Nephron progenitor cell (in vitro differentiated cells): ENCODE measurements around the gene CHD6.

Source experiments
- DNase-seq: peaks from one replicate; pipeline ENCODE4 v3.0.0; 2021
- H3K27ac Mint-ChIP-seq: 2 replicates; pipeline ENCODE4 v1.8.0; 2021; ENCODE audit warnings: mild to moderate bottlenecking, moderate library complexity, mixed read lengths
- H3K27me3 Mint-ChIP-seq: 2 replicates; pipeline ENCODE4 v1.8.0; 2021; ENCODE audit warnings: mild to moderate bottlenecking, low read depth, mixed read lengths; ENCODE audit not compliant: poor library complexity
- H3K36me3 Mint-ChIP-seq: 2 replicates; pipeline ENCODE4 v1.8.0; 2021; ENCODE audit warnings: low read depth, mixed read lengths
- H3K4me1 Mint-ChIP-seq: 2 replicates; pipeline ENCODE4 v1.8.0; 2021; ENCODE audit warnings: mixed read lengths
- H3K4me3 Mint-ChIP-seq: 2 replicates; pipeline ENCODE4 v1.8.0; 2021; ENCODE audit warnings: mild to moderate bottlenecking, moderate library complexity, mixed read lengths
- H3K9me3 Mint-ChIP-seq: 2 replicates; pipeline ENCODE4 v1.8.0; 2021; ENCODE audit warnings: mild to moderate bottlenecking, moderate library complexity, mixed read lengths
- TF ChIP-seq, protein P1 (sequence below): fragments of 200-600 bp; sonication (generic); IDR thresholded peaks from 2 replicates; pipeline ENCODE4 v1.5.0; 2021; ENCODE audit warnings: antibody characterized with exemption

The CHD6 gene

DNA sequence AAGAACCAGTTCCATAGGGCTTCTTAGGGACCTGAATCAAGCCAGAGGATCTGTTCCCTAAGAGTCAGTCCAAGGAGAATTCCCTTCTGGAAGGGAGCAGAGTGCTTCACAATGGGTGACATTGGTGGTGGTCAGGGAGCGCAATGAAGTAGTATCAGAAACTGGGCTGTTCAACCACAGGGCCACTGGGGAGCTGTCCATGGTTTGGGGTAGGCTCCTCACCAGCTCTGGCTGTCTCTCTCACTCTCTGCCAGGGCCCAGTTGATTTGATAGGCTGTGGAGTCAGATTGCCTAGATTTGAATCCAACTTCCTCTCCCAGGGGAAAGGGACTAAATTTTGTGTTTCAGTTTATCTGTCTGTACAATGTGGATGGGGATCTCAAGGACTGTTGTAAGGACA is 36.7 kb upstream of the CHD6 start:
- H3K4me1 Mint-ChIP-seq, result peaks cover 12% of the 10 kb centered on the region
- TF ChIP-seq, protein P1, sequence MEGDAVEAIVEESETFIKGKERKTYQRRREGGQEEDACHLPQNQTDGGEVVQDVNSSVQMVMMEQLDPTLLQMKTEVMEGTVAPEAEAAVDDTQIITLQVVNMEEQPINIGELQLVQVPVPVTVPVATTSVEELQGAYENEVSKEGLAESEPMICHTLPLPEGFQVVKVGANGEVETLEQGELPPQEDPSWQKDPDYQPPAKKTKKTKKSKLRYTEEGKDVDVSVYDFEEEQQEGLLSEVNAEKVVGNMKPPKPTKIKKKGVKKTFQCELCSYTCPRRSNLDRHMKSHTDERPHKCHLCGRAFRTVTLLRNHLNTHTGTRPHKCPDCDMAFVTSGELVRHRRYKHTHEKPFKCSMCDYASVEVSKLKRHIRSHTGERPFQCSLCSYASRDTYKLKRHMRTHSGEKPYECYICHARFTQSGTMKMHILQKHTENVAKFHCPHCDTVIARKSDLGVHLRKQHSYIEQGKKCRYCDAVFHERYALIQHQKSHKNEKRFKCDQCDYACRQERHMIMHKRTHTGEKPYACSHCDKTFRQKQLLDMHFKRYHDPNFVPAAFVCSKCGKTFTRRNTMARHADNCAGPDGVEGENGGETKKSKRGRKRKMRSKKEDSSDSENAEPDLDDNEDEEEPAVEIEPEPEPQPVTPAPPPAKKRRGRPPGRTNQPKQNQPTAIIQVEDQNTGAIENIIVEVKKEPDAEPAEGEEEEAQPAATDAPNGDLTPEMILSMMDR, result no peak
- H3K27ac Mint-ChIP-seq, result no peak overlapping the region
- H3K36me3 Mint-ChIP-seq, result no peaks in the 10 kb centered on the region
- DNase-seq, result peak; percentile 63
- H3K9me3 Mint-ChIP-seq, result no peaks in the 10 kb centered on the region
- H3K4me3 Mint-ChIP-seq, result no peak overlapping the region
- H3K27me3 Mint-ChIP-seq, result no peaks in the 10 kb centered on the region

DNA sequence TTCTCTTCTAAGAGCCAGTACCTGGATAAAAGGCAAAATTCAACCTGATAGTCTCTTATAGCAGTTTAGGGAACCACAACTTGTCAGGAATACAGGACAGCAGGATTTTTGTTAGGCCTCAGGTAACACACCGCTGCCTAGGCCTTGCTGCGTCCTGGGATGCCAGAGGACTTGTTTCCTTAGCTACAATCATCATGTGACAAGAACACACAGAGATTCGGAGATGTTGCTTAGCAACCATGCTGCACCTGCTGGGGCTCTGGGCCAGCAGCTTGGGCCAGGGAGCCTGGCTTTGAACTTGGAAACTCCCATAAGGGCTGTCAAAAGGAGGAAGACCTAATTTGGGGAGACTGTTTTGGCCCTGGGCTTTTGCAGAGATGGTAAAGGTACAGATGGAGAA is 36.1 kb upstream of the CHD6 start:
- no peaks in the 10 kb centered on the region for H3K9me3 Mint-ChIP-seq
- H3K4me1 Mint-ChIP-seq, result peaks cover 18% of the 10 kb centered on the region
- DNase-seq, result no peak
- H3K27ac Mint-ChIP-seq, result no peak overlapping the region
- H3K36me3 Mint-ChIP-seq, result no peaks in the 10 kb centered on the region
- TF ChIP-seq, protein P1, result no peak
- H3K27me3 Mint-ChIP-seq, result no peaks in the 10 kb centered on the region
- no peak overlapping the region for H3K4me3 Mint-ChIP-seq

DNA sequence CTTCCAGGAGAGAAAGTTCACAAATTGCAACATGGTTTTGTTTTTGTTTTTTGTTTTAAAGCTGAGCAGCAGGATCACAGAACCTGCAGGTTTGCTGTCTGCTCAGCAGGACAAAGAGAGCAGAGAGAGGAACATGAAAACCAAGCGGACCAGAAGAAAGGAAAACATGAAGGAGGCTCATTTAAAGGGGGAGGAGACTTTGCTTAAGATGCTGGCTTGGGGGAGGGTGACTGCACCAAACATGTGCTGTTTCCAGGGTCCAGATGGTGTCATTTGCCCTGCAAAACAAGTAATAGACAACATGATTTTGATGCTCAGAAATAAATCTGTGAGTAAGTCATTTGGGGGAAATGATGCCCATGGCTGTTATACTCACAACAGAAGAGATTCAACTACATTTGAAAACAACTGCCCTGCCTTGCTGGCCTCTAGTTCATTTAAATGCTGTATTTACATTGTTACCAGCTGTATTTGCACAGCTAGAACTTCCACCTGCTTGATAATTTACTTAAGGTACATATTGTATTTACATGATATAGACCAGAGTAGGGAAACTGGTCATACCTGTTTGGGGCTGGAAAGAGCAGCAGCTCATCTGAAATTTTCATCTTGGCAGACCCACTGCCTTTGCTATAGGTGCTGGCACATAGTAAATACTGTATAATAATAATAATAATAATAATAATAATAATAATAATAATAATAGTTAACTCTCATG is 32.2 kb upstream of the CHD6 start:
- H3K27me3 Mint-ChIP-seq, result peaks cover 4% of the 10 kb centered on the region
- no peak overlapping the region for H3K4me3 Mint-ChIP-seq
- H3K9me3 Mint-ChIP-seq, result no peaks in the 10 kb centered on the region
- H3K27ac Mint-ChIP-seq, result no peak overlapping the region
- peaks cover 22% of the 10 kb centered on the region for H3K4me1 Mint-ChIP-seq
- H3K36me3 Mint-ChIP-seq, result no peaks in the 10 kb centered on the region
- TF ChIP-seq, protein P1, result no peak
- DNase-seq, result no peak

DNA sequence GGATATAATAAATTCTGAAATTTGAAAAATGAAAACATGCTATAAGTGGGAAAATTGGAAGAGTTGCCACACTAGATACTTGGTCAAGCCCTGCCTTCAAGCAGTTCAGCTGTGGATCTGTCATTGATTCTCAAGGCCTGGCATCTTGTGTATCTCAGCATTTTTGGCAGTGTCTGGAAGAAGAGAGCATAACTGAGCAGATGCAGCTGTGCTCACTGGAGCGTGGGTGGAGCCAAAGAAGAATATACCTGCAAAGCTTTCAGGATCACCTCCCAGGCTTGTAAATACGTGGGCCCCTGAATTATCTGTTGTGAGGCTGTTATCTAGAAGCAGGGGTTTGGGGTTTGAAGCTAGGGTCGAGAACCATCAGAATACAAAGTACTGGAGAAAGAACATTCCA is 31.3 kb upstream of the CHD6 start:
- H3K36me3 Mint-ChIP-seq, result no peaks in the 10 kb centered on the region
- H3K27ac Mint-ChIP-seq, result no peak overlapping the region
- H3K4me1 Mint-ChIP-seq, result peaks cover 22% of the 10 kb centered on the region
- H3K27me3 Mint-ChIP-seq, result peaks cover 4% of the 10 kb centered on the region
- H3K4me3 Mint-ChIP-seq, result no peak overlapping the region
- TF ChIP-seq, protein P1, result no peak
- H3K9me3 Mint-ChIP-seq, result no peaks in the 10 kb centered on the region
- no peak for DNase-seq

DNA sequence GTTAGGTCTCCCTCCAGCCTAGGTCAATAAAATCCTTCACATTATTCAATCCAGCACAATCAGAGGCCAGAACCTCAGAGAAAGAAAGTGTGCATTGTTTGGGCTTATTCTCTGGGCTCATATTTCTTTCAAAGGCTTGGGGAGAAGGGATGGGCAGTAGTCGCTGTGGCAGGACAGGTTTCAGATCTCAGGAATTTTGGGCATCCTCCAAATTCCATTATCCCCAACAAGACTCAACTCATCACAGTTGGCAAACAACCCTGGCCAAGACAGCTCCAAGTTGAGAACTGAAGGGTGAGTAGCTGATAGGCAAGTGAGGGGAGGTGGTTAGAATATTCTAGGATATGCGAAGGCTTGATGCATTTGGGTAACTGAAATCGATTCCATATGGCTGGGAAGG is 27.2 kb upstream of the CHD6 start:
- DNase-seq, result no peak
- Mint-ChIP-seq H3K4me3 (no peak overlapping the region), H3K9me3 (no peaks in the 10 kb centered on the region), H3K27ac (no peak overlapping the region), H3K27me3 (peaks cover 8% of the 10 kb centered on the region), H3K36me3 (no peaks in the 10 kb centered on the region), H3K4me1 (peaks cover 14% of the 10 kb centered on the region)
- TF ChIP-seq, protein P1, result no peak

DNA sequence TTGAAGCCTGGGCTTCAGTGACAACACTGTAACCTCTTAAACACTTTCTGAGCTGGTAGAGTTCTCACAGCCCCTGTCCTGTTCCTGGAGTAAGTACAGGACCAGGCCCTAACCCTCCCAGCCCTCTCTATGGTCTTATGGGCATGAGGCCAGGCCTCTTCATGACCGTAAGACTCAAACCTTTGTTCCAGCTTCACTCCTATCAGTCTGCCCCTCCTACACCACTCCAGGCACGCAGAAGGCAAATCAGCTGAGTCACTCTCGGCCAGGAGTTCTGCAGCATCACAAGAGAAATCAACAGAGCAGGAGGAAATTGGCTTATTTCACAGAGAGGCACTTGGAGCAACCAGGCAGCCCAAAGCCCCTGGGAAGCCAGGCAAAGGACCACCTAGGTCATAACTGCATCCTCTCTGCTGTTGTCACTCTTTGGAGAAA is 25.3 kb upstream of the CHD6 start:
- peaks cover 14% of the 10 kb centered on the region for H3K27me3 Mint-ChIP-seq
- TF ChIP-seq, protein P1, result no peak
- no peaks in the 10 kb centered on the region for H3K4me1 Mint-ChIP-seq
- no peak for DNase-seq
- H3K27ac Mint-ChIP-seq, result no peak overlapping the region
- no peaks in the 10 kb centered on the region for H3K36me3 Mint-ChIP-seq
- H3K9me3 Mint-ChIP-seq, result no peaks in the 10 kb centered on the region
- no peak overlapping the region for H3K4me3 Mint-ChIP-seq
